ENCODE measurements around the gene FHAD1.

Gene FHAD1

GRCh38 chr1:15439325-15439724 is 192.3 kb downstream of the FHAD1 start:
- no peak for DNase-seq (ENCODE audit: low read depth)

- no peak for DNase-seq (ENCODE audit: low read depth)
These were observed 193.3 kb downstream of the FHAD1 start for GRCh38 chr1:15440357-15440756.

- no peak for DNase-seq (ENCODE audit: low read depth)
These were observed 194.2 kb downstream of the FHAD1 start for GRCh38 chr1:15441247-15441646.

- no peak for DNase-seq (ENCODE audit: low read depth)
These were observed 195.1 kb downstream of the FHAD1 start for GRCh38 chr1:15442119-15442518.

- no peak for DNase-seq (ENCODE audit: low read depth)
These were observed 195.7 kb downstream of the FHAD1 start for GRCh38 chr1:15442759-15443158.

GRCh38 chr1:15443281-15443680 is 196.3 kb downstream of the FHAD1 start:
- no peak for DNase-seq (ENCODE audit: low read depth)

GRCh38 chr1:15444468-15445389 is 197.7 kb downstream of the FHAD1 start:
- DNase-seq (ENCODE audit: low read depth), result no peak

- DNase-seq (ENCODE audit: low read depth), result no peak
These were observed 198.5 kb downstream of the FHAD1 start for GRCh38 chr1:15445390-15446122.

- DNase-seq (ENCODE audit: low read depth), result no peak
These were observed 199.2 kb downstream of the FHAD1 start for GRCh38 chr1:15446212-15446611.

Measured in activated T-helper 1 cell treated with Interleukin-2 at 50 U/mL for 16 hours (primary cell).